ENCODE measurements around the gene PRICKLE3. TPM values are rescaled to one million over a fixed set of nuclear protein-coding genes. Genes with fewer than 3 reads are reported as not detected.

Gene PRICKLE3
- total RNA-seq, 4 donors from 2014 or later: 14.2 to 17.6 (median 15.8) TPM

- intact Hi-C loops (cut with DNase I; ENCODE audit: low total_unique reads): no loop called here
- TF ChIP-seq POLR2A (IDR thresholded peaks at IDR 0.05): no peak
- TF ChIP-seq CTCF (IDR thresholded peaks at IDR 0.05): no peak
Measured at GRCh38 chrX:49212861-49213260, 26.7 kb upstream of the PRICKLE3 start.

GRCh38 chrX:49212209-49212608 is 26.0 kb upstream of the PRICKLE3 start:
- intact Hi-C loops (cut with DNase I; ENCODE audit: low total_unique reads): no loop called here
- no peak for DNase-seq
- Histone ChIP-seq H3K9me3 (no peaks in the 10 kb centered on the region), H3K4me1 (no peaks in the 10 kb centered on the region), H3K27me3 (no peaks in the 10 kb centered on the region), H3K4me3 (no peak overlapping the region), H3K27ac (no peak overlapping the region), H3K36me3 (no peaks in the 10 kb centered on the region)
- no peak for TF ChIP-seq POLR2A (IDR thresholded peaks at IDR 0.05)
- TF ChIP-seq CTCF (IDR thresholded peaks at IDR 0.05): no peak

More at GRCh38 chrX:49212861-49213260, 26.7 kb upstream of the PRICKLE3 start:
- no peaks in the 10 kb centered on the region for H3K4me1 ChIP-seq
- no peak overlapping the region for H3K27ac ChIP-seq
- no peaks in the 10 kb centered on the region for H3K27me3 ChIP-seq
- H3K9me3 ChIP-seq: no peaks in the 10 kb centered on the region
- H3K4me3 ChIP-seq: no peak overlapping the region
- H3K36me3 ChIP-seq: no peaks in the 10 kb centered on the region
- DNase-seq: no peak

GRCh38 chrX:49211074-49211473 is 24.9 kb upstream of the PRICKLE3 start:
- Histone ChIP-seq H3K9me3 (no peaks in the 10 kb centered on the region), H3K27ac (no peak overlapping the region), H3K36me3 (no peaks in the 10 kb centered on the region), H3K27me3 (no peaks in the 10 kb centered on the region), H3K4me3 (no peak overlapping the region), H3K4me1 (no peaks in the 10 kb centered on the region)
- TF ChIP-seq POLR2A (IDR thresholded peaks at IDR 0.05): no peak
- TF ChIP-seq CTCF (IDR thresholded peaks at IDR 0.05): no peak
- intact Hi-C loops (cut with DNase I; ENCODE audit: low total_unique reads): no loop called here
- DNase-seq: no peak

GRCh38 chrX:49210406-49210805 is 24.2 kb upstream of the PRICKLE3 start:
- no peak for TF ChIP-seq POLR2A (IDR thresholded peaks at IDR 0.05)
- no peak for TF ChIP-seq CTCF (IDR thresholded peaks at IDR 0.05)
- intact Hi-C loops (cut with DNase I; ENCODE audit: low total_unique reads): no loop called here
- Histone ChIP-seq H3K27me3 (no peaks in the 10 kb centered on the region), H3K27ac (no peak overlapping the region), H3K4me3 (no peak overlapping the region), H3K9me3 (no peaks in the 10 kb centered on the region), H3K36me3 (no peaks in the 10 kb centered on the region), H3K4me1 (no peaks in the 10 kb centered on the region)
- no peak for DNase-seq

GRCh38 chrX:49209434-49210251 is 23.5 kb upstream of the PRICKLE3 start:
- no peaks in the 10 kb centered on the region for H3K9me3 ChIP-seq
- no peak for TF ChIP-seq POLR2A (IDR thresholded peaks at IDR 0.05)
- no peak for TF ChIP-seq CTCF (IDR thresholded peaks at IDR 0.05)
- H3K36me3 ChIP-seq: no peaks in the 10 kb centered on the region
- intact Hi-C loops (cut with DNase I; ENCODE audit: low total_unique reads): no loop called here
- no peak for DNase-seq
- H3K27ac ChIP-seq: no peak overlapping the region
- no peak overlapping the region for H3K4me3 ChIP-seq
- H3K4me1 ChIP-seq: no peaks in the 10 kb centered on the region
- H3K27me3 ChIP-seq: no peaks in the 10 kb centered on the region
